Mononuclear cell (primary cell): ENCODE measurements around the gene PYCARD. TPM values are rescaled to one million over a fixed set of nuclear protein-coding genes. Genes with fewer than 3 reads are reported as not detected.

Experiments
- H3K27me3 ChIP-seq: 2 replicates; pipeline ENCODE4 v1.6.0; 2011; ENCODE audit warnings: low read length, control low read depth; ENCODE audit not compliant: insufficient read depth
- H3K4me1 ChIP-seq: 2 replicates; pipeline ENCODE4 v1.5.1; 2011; ENCODE audit warnings: mild to moderate bottlenecking, low read length, control low read depth; ENCODE audit not compliant: insufficient read depth
- H3K4me3 ChIP-seq: 2 replicates; pipeline ENCODE4 v1.5.1; 2011; ENCODE audit warnings: mild to moderate bottlenecking, low read length, moderate library complexity
- H3K9me3 ChIP-seq: 2 replicates; pipeline ENCODE4 v1.5.1; 2011; ENCODE audit warnings: low read depth, mild to moderate bottlenecking, control low read depth, low read length
- total RNA-seq: library from RNA; depleted of rRNA; stranded (reverse); fragments of >200 nt; gene quantifications from one replicate; pipeline ENCODE4 v1.2.3, GENCODE V29; 2012

Gene PYCARD
- total RNA-seq, 1 donor, result 93.3 TPM

- no peak overlapping the region for H3K4me3 ChIP-seq
- no peaks in the 10 kb centered on the region for H3K9me3 ChIP-seq
- no peaks in the 10 kb centered on the region for H3K27me3 ChIP-seq
- peaks cover 9% of the 10 kb centered on the region for H3K4me1 ChIP-seq
These were observed 45.4 kb downstream of the PYCARD start for GRCh38 chr16:31157136-31157535.

Other genes with a start within 250 kb of the PYCARD start
- 16.1 TPM for gene SETD1A, start 245.0 kb downstream of the PYCARD start, total RNA-seq
- gene HSD3B7, start 217.6 kb downstream of the PYCARD start, total RNA-seq, result 0.73 TPM
- 0.63 TPM for gene STX1B, start 192.1 kb downstream of the PYCARD start, total RNA-seq
- 16.5 TPM for gene STX4, start 169.2 kb downstream of the PYCARD start, total RNA-seq
- gene ZNF668, start 128.5 kb downstream of the PYCARD start, total RNA-seq, result 10.7 TPM
- gene ZNF646, start 128.3 kb downstream of the PYCARD start, total RNA-seq, result 9.6 TPM
- 1.0 TPM for gene PRSS53, start 113.8 kb downstream of the PYCARD start, total RNA-seq
- 27.1 TPM for gene VKORC1, start 108.0 kb downstream of the PYCARD start, total RNA-seq
- gene BCKDK, start 94.4 kb downstream of the PYCARD start, total RNA-seq, result 11.0 TPM
- 76.5 TPM for gene KAT8, start 85.1 kb downstream of the PYCARD start, total RNA-seq
- gene PRSS8, start 67.0 kb downstream of the PYCARD start, total RNA-seq, result not detected
- 1.2 TPM for gene PRSS36, start 52.7 kb downstream of the PYCARD start, total RNA-seq
- 183 TPM for gene FUS, start 22.6 kb downstream of the PYCARD start, total RNA-seq
- gene TRIM72, start 11.4 kb upstream of the PYCARD start, total RNA-seq, result 0.10 TPM
- not detected for gene PYDC1, start 14.4 kb upstream of the PYCARD start, total RNA-seq
- 127 TPM for gene ITGAM, start 57.2 kb upstream of the PYCARD start, total RNA-seq
- 190 TPM for gene ITGAX, start 152.4 kb upstream of the PYCARD start, total RNA-seq
- under 0.01 TPM for gene ITGAD, start 190.6 kb upstream of the PYCARD start, total RNA-seq
- gene COX6A2, start 225.6 kb upstream of the PYCARD start, total RNA-seq, result not detected
- not detected for gene ZNF843, start 240.0 kb upstream of the PYCARD start, total RNA-seq